H54 (cell line): ENCODE results near the gene FITM1.

Experiments
- DNase-seq: peaks from one replicate; pipeline ENCODE4 v3.0.0; 2011; ENCODE audit warnings: low spot score, mixed read lengths; ENCODE audit not compliant: insufficient read length
- FAIRE-seq: peaks from 3 replicates; lab custom pipeline; 2011; peaks lifted over from hg19 to GRCh38; lab: Jason Lieb, UNC
- POLR2A ChIP-seq: IDR thresholded peaks from 2 replicates; pipeline ENCODE4 v1.6.1; 2011; ENCODE audit warnings: low read depth, mild to moderate bottlenecking, low read length

The FITM1 gene

DNA sequence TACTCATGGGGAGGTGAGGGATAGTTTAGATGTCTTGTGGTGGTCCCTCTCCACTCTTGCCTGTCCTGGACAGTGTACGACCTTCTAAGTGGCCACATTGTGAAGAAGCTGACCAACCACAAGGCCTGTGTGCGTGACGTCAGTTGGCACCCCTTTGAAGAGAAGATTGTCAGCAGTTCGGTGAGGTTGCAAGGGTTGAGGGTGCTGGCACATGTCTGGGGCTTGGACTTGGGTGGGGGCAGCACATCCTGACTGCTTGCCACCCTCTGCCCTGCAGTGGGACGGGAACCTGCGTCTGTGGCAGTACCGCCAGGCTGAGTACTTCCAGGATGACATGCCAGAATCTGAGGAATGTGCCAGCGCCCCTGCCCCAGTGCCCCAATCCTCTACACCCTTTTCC is 7.6 kb upstream of the FITM1 start:
- DNase-seq (no peak), FAIRE-seq (no peak)
- no peak for TF ChIP-seq POLR2A

DNA sequence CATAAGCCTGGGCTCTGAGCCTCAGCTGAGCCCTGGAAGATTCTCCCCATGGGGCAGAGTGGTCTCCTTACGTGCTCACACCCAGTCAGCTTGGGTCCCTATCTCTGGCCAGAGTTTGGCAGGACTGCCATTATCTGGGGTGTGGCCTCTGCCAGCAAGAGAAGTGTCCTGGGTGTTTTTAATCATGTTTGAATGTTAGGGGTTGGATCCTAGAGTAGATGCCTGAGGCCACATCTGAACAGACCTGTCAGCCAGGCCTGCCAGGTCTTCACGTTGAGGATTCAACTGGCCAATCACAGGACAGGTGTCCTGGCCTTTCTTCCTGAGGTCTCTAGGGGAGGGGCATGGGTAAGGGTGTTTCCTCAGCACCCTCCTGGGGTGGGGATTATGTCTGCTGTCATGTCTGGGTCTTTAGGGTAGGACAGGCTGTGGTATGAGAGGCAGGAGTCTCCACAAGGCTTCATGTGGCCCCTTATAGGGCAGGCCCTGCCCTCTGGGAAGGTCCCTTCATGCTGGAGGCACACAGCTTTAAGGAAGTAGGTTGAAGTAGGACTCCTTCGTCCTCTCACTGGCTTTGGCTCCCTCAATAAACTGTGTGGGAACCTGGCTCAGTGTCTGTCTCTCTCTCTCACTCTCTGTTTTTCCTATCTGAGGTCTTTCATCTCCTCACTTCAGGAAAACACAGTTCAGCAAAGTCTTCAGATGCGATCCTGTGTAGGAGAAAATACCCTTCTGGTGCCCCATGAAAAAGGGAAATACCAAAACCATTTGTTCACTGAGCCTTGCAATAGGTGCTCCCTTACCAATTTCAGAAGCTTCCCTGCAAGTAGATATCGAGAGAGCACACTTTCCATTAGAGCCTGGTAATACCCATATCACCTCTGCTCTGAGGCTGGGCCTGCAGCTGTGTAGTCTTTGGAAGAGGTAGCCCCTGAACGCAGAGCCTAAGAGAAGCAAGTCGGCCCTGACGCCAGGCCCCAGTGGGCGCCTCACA is 6.7 kb upstream of the FITM1 start:
- TF ChIP-seq POLR2A: no peak
- DNase-seq (no peak), FAIRE-seq (no peak)

DNA sequence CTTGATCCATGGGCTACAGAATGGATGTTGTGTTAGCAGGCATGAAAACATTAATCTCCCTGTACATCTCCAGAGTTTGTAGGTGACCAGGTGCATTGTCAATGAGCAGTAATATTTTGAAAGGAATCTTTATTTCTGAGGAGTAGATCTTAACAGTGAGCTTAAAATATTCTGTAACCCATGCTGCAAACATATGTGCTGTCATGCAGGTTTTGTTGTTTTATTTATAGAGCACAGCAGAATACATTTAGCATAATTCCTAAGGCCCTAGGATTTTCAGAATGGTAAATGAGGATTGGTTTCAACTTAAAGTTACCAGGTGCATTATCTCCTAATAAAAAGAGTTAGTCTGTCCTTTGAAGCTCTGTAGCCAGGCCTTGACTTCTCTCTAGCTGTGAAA is 3.5 kb upstream of the FITM1 start:
- no peak for TF ChIP-seq POLR2A
- DNase-seq: no peak
- FAIRE-seq: no peak

DNA sequence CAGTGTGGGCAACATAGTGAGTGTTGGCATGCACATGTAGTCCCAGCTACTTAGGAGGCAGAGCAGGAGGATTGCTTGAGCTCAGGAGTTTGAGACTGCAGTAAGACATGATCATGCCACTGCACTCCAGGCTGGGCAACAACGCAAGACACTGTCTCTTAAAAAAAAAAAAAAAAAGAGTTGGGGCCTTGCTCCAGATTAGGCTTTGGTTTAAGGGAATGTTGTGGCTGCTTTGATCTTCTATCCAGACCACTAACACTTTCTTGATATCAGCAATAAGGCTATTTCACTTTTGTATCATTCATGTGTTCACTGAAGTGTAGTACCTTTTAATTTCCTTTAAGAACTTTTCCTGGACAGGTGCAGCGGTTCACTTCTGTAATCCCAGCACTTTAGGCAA is 2.8 kb upstream of the FITM1 start:
- no peak for TF ChIP-seq POLR2A
- no peak for FAIRE-seq

DNA sequence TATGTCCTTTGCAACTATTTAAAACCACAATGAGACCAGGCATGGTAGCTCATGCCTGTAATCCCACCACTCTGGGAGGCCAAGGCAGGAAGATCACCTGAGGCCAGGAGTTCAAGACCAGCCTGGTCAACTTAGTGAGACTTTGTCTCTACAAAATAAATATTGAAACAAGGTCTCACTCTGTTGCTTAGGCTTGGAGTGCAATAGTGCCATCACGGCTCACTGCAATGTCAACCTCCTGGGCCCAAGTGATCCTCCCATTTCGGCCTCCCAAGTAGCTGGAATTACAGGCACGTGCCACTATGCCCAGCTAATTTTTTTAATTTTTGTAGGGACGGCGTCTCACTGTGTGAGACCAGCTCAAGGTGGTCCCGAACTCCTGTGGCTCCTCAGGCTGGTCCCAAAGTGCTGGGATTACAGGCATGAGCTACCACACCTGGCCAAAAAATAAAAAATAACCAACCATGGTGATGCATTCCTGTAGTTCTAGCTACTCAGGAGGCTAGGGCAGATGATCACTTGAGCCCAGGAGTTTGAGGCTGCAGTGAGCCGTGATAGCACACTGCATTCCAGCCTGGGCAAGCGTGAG is 955 bp upstream of the FITM1 start:
- no peak for TF ChIP-seq POLR2A
- DNase-seq: no peak
- FAIRE-seq: no peak

More for the DNA sequence above, 2.8 kb upstream of the FITM1 start:
- no peak for DNase-seq

DNA sequence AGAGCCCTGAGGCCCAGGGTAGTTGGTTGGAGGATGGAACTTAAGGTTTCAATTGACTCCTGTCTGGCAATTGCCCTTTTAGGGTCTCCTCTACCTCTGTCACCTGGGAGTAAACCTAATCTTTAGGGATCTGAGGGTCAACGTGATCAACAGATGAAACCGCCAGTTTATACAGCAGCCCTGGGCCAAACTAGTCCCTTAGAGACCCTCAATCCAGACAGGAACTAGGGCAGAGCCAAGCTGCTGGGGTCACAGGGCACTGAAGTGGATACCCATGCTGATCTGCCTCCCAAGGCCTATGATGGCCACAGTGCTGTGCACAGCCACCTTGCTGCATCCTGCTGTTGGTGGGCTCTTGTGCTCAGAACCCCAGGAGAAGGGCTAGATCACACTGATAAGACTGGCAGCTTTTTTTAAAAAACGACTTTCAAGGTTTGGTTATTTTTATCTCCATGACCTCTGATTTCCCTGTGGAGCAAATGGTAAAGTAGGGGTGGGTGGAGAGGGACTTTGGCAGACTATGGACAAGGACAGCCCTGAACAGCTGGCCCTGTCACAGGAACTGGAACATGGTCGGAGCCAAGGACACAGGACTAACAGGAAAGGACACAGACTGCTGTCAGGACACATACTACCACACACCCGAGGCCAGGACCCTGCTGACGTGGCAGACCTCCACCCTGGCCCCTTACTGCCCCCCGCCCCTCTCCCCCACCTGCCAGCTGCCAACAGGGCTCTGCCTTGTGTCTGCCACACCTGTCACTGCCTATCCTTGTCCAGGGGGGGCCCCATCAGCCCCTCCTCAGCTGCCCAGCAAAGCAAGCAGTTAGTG is 474 bp downstream of the FITM1 start:
- FAIRE-seq: no peak
- no peak for TF ChIP-seq POLR2A
- DNase-seq: no peak

DNA sequence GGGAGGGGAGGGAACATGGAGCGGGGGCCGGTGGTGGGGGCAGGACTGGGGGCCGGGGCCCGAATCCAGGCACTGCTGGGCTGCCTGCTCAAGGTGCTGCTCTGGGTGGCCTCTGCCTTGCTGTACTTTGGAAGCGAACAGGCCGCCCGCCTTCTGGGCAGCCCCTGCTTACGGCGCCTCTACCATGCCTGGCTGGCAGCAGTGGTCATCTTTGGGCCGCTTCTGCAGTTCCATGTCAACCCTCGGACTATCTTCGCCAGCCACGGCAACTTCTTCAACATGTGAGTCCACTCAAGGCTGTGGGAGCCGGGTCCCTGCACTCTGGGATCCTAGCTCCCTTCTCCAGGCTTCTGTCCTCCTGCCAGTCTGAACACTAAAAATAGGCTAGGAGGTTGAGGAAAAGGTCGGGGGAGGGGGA is 1.1 kb downstream of the FITM1 start:
- DNase-seq (no peak), FAIRE-seq (no peak)
- no peak for TF ChIP-seq POLR2A

DNA sequence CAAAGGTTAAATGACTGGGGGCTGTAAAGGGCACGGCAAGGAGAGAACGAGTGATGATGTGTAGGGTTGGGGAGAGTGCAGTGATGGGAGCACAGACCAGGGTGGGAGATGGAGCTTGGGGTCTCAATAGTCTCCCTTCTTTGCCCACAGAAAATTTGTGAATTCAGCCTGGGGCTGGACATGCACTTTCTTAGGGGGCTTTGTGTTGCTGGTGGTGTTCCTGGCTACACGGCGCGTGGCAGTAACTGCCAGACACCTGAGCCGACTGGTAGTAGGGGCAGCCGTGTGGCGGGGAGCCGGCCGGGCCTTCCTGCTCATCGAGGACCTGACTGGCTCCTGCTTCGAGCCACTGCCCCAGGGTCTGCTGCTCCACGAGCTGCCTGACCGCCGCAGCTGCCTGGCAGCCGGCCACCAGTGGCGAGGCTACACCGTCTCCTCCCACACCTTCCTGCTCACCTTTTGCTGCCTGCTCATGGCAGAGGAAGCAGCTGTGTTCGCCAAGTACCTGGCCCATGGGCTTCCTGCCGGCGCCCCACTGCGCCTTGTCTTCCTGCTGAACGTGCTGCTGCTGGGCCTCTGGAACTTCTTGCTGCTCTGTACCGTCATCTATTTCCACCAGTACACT is 1.7 kb downstream of the FITM1 start:
- TF ChIP-seq POLR2A: no peak
- FAIRE-seq: no peak

DNA sequence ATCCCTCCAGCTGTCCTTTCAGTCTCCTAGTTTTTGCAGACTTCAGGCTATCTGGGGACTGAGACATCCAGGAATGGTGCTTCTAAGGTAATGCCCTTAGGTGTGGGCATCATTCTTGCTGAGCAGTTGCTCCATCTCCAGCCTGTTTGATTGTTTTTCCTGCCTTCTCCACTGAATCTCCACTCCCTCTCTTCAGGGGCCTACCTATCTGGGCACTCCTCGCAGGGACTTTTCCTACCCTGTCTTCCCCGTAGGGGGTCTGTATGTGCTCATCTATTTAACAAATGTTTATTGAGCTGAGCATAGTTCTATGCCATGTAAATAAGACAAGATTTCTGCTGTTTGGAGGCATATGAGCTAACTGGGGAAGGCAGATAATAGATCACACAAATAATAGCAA is 2.5 kb downstream of the FITM1 start:
- FAIRE-seq: no peak
- no peak for TF ChIP-seq POLR2A
- no peak for DNase-seq

More for the DNA sequence above, 1.7 kb downstream of the FITM1 start:
- DNase-seq: no peak

DNA sequence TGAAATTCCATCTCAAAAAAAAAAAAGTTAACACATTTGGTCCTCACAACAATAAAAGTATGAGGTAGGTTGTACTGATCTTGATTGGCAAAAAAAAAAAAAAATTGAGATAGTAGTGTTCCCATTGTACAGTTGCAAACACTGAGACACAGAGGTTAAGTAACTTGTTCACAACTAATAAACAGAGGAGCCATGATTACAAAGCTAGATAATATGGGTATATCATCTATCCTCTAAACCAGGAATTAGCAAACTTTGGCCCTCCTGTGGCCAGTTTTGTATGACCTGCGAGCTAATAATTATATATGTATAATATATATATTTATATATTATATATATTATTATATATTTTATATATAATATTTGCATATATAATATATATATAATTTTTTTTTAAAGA is 3.3 kb downstream of the FITM1 start:
- FAIRE-seq: no peak
- TF ChIP-seq POLR2A: no peak
- DNase-seq: no peak

DNA sequence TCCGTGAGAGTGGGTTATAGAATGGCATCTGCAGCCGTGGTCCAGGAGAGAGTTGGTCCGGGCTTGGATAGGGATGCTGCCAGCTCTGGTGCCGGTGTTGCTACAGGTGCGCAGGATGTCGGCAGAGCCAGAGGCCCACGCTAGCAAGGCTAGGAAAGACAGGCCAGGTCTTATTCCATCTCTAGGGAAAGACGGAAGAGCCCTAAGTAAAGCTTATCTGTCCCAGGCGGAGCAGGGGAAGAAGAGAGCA is 5.0 kb downstream of the FITM1 start:
- FAIRE-seq (no peak), DNase-seq (no peak)
- TF ChIP-seq POLR2A: no peak

DNA sequence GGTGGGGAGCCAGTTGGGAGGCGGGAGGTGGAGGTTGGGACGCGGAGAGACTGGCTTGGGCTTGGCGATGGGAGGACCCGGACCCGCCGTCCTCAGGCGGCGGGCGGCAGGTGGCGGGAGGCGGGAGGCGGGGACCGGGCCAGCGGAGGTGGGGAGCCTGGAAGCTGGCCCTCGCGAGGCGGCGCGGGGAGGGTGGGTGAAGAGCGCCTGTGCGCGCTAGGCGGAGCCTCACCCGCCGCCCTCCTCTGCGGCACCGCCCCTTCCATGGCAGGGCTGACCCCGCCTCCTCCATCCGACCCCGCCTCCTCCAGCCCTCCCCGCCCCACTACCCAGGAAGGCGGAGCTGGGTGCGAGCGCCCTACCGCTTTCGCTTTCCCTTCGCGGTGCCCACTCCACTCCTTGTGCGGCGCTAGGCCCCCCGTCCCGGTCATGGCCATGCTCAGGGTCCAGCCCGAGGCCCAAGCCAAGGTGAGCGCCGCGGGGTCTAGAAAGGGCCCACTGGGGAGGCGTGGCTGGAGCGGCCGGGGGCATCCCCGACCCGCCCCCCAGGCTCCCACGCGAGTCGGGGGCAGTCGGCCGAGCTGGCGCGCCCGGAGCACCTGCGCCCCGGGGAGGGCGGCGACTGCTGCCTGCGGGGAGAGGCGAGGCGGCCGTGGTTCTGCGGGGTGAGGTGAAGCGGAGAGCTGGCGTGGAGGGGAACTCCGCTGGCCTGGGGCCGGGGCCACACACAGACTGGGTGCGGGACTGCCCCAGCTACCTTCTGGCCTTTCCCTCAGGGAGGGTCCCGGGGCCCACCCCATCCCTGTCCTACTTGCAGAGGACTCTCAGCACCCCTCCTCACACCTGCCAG is 5.6 kb downstream of the FITM1 start, which contains the start of gene PSME1:
TSS of gene PSME1 (plus strand) at position 361 of the 850 bp plus-strand sequence. CDS start at position 430, 69 bp downstream.
- peak; percentile 22; the same call in 1 of the 2 replicates for TF ChIP-seq POLR2A
- FAIRE-seq (peak; percentile 81), DNase-seq (peak; percentile 59)

DNA sequence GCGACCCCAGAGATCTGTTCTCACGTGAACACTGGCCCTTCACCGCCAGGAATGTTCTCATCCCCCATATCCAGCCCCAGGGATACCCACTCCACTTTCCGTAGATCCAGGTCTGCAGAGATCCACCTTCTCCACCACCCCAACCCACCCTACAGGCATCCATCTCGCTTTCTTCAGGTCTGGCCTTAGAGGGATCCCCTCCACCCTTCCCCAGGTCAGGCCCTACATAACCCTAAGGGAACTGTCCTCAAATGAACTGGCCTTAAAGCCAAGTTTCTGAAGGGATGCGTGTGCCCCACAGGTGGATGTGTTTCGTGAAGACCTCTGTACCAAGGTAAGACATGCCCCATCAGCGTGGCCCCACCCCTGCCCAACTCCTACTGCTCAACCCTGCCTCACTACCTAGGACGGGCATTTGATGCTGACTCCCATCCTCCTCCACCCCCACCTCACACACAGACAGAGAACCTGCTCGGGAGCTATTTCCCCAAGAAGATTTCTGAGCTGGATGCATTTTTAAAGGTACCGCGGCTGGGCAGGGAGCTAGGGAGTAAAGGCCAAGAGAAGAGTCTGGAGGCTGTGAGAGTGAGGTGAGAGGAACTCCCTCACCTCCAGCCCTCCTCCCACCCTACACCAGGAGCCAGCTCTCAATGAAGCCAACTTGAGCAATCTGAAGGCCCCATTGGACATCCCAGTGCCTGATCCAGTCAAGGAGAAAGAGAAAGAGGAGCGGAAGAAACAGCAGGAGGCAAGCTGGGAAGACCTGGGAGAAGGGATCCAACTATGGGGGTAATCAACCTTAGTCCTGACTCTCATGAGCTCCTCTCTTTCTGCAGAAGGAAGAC is 6.4 kb downstream of the FITM1 start:
- no peak for FAIRE-seq
- DNase-seq: no peak
- no peak for TF ChIP-seq POLR2A
